Tibial nerve (tissue), 4 donors: ENCODE measurements around the gene RADX. TPM values are rescaled to one million over a fixed set of nuclear protein-coding genes. Genes with fewer than 3 reads are reported as not detected.

Source experiments
- DNase-seq, 2 donors: peaks; one replicate each; pipeline ENCODE4 v3.0.0-alpha.2; 2019; ENCODE audit warnings: low spot score in 2 of 2
- H3K27ac ChIP-seq, 4 donors: fragments of 200-600 bp; sonication (generic) in 3 of 4; one replicate each; pipeline ENCODE4 v1.5.1; 2017 to 2019; ENCODE audit warnings: mild to moderate bottlenecking in 1 of 4
- H3K27me3 ChIP-seq, 2 donors: fragments of 200-600 bp; sonication (generic) in 1 of 2; one replicate each; pipeline versions ENCODE4 v1.5.1 to v1.6.0; 2017 to 2019
- H3K36me3 ChIP-seq, 3 donors: fragments of 200-600 bp; sonication (generic); one replicate each; pipeline ENCODE4 v1.5.1; 2018 to 2019
- H3K4me1 ChIP-seq, 4 donors: fragments of 200-600 bp; sonication (generic) in 3 of 4; one replicate each; pipeline ENCODE4 v1.5.1; 2017 to 2019
- H3K4me3 ChIP-seq, 4 donors: fragments of 200-600 bp; sonication (generic) in 3 of 4; one replicate each; pipeline ENCODE4 v1.5.1; 2017 to 2019; ENCODE audit warnings: mild to moderate bottlenecking in 1 of 4, moderate library complexity in 1 of 4
- H3K9me3 ChIP-seq, 4 donors: fragments of 200-600 bp; sonication (generic) in 3 of 4; one replicate each; pipeline ENCODE4 v1.5.1; 2017 to 2019
- CTCF ChIP-seq, 5 experiments: fragments of 200-600 bp in 3 of 5; fragments of 450-650 bp in 2 of 5; sonication (generic) in 3 of 5; IDR thresholded peaks; one replicate each; pipeline ENCODE4 v1.5.1; 2016 to 2019; ENCODE audit warnings: antibody characterized with exemption in 5 of 5, mild to moderate bottlenecking in 3 of 5, moderate library complexity in 2 of 5
- EP300 ChIP-seq, 2 donors: sonication (generic); formaldehyde crosslinking; IDR thresholded peaks; one replicate each; pipeline ENCODE4 v1.6.1; 2017; ENCODE audit warnings: antibody characterized with exemption in 2 of 2, mild to moderate bottlenecking in 1 of 2
- POLR2A ChIP-seq, 2 donors: fragments of 450-650 bp; IDR thresholded peaks; one replicate each; pipeline ENCODE4 v1.6.1; 2017; ENCODE audit warnings: antibody characterized with exemption in 2 of 2, mild to moderate bottlenecking in 2 of 2, moderate library complexity in 2 of 2
- WGBS, 2 donors: methylation state at CpG; one replicate each; pipeline ENCODE4 v1.1.5; 2018; 5-methylcytosine and 5-hydroxymethylcytosine counted together
- total RNA-seq, 4 donors: library from RNA; depleted of rRNA; stranded (reverse); fragments of >200 nt; gene quantifications; one replicate each; pipeline ENCODE4 v1.1.0, GENCODE V29; 2016

The RADX gene
- 1 to 10 TPM; 3.5 to 9.6 (median 5.6) TPM for total RNA-seq

GRCh38 chrX:106611679-106612392, at the start of gene RADX:
Gene RADX, plus strand, starts transcription at chrX:106611978. Its CDS starts 103 bp downstream, at chrX:106612081.
- WGBS, 2 donors = 0 to 48% methylated on average over 16 to 45 of the region's 46 CpGs
- Histone ChIP-seq H3K27me3 (peaks cover 0 to 13% of the 10 kb centered on the region in 2 donors), H3K27ac (peak within 1 kb of the TSS; percentile 14 to 80 (median 70)), H3K4me3 (peak within 1 kb of the TSS; percentile 31 to 58 (median 45)), H3K36me3 (no peaks in the 10 kb centered on the region), H3K9me3 (no peaks in the 10 kb centered on the region), H3K4me1 (no peaks in the 10 kb centered on the region)
- peak in 1 of 2 donors; percentile 77 for TF ChIP-seq EP300 (IDR thresholded peaks at IDR 0.05)
- no peak for TF ChIP-seq CTCF (IDR thresholded peaks at IDR 0.05)
- peak; percentile 30 to 62 for TF ChIP-seq POLR2A (IDR thresholded peaks at IDR 0.05)
- peak; percentile 34 to 45 for DNase-seq

- Histone ChIP-seq H3K27ac (no peak overlapping the region), H3K4me1 (no peaks in the 10 kb centered on the region), H3K9me3 (no peaks in the 10 kb centered on the region), H3K36me3 (no peaks in the 10 kb centered on the region), H3K27me3 (peaks cover 0 to 24% of the 10 kb centered on the region in 2 donors), H3K4me3 (no peak overlapping the region)
- TF ChIP-seq POLR2A (IDR thresholded peaks at IDR 0.05) = no peak
- TF ChIP-seq EP300 (IDR thresholded peaks at IDR 0.05) = no peak
- no peak for TF ChIP-seq CTCF (IDR thresholded peaks at IDR 0.05)
- 69 to 75% methylated on average over 2 of the region's 2 CpGs for WGBS, 2 donors
- no peak for DNase-seq
These were observed 46.8 kb upstream of the RADX start for GRCh38 chrX:106564986-106565385.

- no peak for DNase-seq
- Histone ChIP-seq H3K27ac (no peak overlapping the region), H3K4me1 (no peaks in the 10 kb centered on the region), H3K4me3 (no peak overlapping the region), H3K9me3 (no peaks in the 10 kb centered on the region), H3K27me3 (peaks cover 0 to 24% of the 10 kb centered on the region in 2 donors), H3K36me3 (no peaks in the 10 kb centered on the region)
- TF ChIP-seq POLR2A (IDR thresholded peaks at IDR 0.05) (no peak), CTCF (IDR thresholded peaks at IDR 0.05) (no peak), EP300 (IDR thresholded peaks at IDR 0.05) (no peak)
- WGBS, 2 donors = 87 to 95% methylated on average over 7 to 8 of the region's 8 CpGs
These were observed 45.4 kb upstream of the RADX start for GRCh38 chrX:106566362-106566761.

- WGBS, 2 donors = 82 to 89% methylated on average over 1 of the region's 1 CpG
- TF ChIP-seq EP300 (IDR thresholded peaks at IDR 0.05) (no peak), CTCF (IDR thresholded peaks at IDR 0.05) (no peak), POLR2A (IDR thresholded peaks at IDR 0.05) (no peak)
- Histone ChIP-seq H3K27ac (no peak overlapping the region), H3K4me1 (no peaks in the 10 kb centered on the region), H3K4me3 (no peak overlapping the region), H3K27me3 (no peaks in the 10 kb centered on the region), H3K36me3 (no peaks in the 10 kb centered on the region), H3K9me3 (peaks cover 0 to 9% (median 3%) of the 10 kb centered on the region in 4 donors)
- no peak for DNase-seq
These were observed 29.9 kb upstream of the RADX start for GRCh38 chrX:106581856-106582255.

GRCh38 chrX:106585478-106585877, 26.3 kb upstream of the RADX start:
- TF ChIP-seq CTCF (IDR thresholded peaks at IDR 0.05) (no peak), EP300 (IDR thresholded peaks at IDR 0.05) (no peak), POLR2A (IDR thresholded peaks at IDR 0.05) (no peak)
- no peaks in the 10 kb centered on the region for H3K27me3 ChIP-seq
- no peak overlapping the region for H3K4me3 ChIP-seq
- WGBS, 2 donors = 60 to 84% methylated on average over 2 of the region's 2 CpGs
- H3K4me1 ChIP-seq = no peaks in the 10 kb centered on the region
- no peaks in the 10 kb centered on the region for H3K36me3 ChIP-seq
- no peak for DNase-seq
- H3K9me3 ChIP-seq = no peaks in the 10 kb centered on the region
- no peak overlapping the region for H3K27ac ChIP-seq
